GM21381 (cell line): ENCODE measurements around the gene AP5S1.

Experiments
- ATAC-seq: cut with Tn5 transposase; IDR thresholded peaks from one replicate; pipeline ENCODE4 v1.9.1; 2021; ENCODE audit warnings: mild to moderate bottlenecking, moderate library complexity; ENCODE audit not compliant: unreplicated experiment

Gene AP5S1

DNA sequence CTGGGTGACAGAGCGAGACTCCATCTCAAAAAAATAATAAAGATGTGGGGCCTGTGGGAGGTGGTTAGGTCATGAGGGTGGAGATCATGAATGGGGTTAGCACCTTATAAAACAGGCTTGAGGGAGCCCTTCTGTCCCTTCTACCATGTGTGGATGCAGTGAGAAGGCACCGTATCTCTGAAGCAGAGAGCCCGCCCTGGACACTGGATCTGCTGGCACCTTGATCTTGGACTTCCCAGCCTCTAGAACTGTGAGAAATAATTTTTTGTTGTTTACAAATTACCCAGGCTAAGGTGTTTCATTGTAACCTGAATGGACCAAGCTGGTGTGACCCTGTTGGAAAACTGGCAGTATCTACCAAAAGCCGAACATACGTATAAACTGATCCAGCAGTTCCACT is 53.2 kb downstream of the AP5S1 start:
- ATAC-seq, result no peak

GRCh38 chr20:3874194-3874844 is 54.0 kb downstream of the AP5S1 start:
- no peak for ATAC-seq

- ATAC-seq, result no peak
These were observed 55.1 kb downstream of the AP5S1 start for GRCh38 chr20:3875378-3875974.

DNA sequence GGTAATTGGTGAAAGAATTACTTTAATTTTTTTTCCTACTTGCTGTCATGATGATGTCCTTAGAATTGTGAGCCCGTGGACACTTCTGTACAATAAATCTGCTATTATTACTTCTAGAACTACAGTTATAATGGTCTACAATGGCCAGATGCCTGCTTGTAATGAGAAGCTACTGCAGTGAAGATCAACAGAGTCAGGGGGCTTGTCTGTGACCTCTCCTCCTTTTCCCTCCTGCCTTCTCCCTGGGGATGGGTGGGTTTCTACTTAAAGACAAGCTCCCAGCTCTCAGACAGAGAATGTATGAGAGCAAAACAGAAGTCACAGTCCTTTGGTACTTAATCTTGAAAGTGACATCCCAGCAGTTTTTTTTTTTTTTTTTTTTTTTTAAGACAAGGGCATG is 55.7 kb downstream of the AP5S1 start:
- no peak for ATAC-seq

DNA sequence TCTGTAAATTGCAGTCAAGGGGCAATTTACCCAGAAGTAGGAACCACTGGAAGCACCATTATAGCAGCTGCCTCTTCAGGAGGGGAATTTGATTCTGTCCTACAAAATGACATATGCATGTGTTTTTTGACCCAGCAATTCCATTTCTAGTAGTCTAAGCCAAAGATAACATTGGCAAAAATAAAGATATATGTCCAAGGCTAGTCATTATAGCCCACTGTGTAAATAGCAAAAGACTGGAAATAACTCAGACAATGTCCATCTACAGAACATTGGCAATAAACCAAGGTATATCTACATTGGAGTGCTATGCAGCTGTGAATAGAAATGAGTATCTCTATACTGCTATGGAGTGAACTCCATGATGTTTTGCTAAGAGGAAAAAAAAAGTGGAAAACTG is 56.3 kb downstream of the AP5S1 start:
- no peak for ATAC-seq
